Ammon's horn (tissue), 1 donor: Measurements from ENCODE around the gene TUBA1A.
"Not testable (repeated sequence)": the region's sequence is repeated elsewhere in the genome, so short reads cannot be mapped to it uniquely, and the experiment has no call there.

Experiments used
- DNase-seq: peaks from one replicate; pipeline ENCODE4 v3.0.0-alpha.2; 2016; ENCODE audit warnings: low spot score

TUBA1A gene

DNA sequence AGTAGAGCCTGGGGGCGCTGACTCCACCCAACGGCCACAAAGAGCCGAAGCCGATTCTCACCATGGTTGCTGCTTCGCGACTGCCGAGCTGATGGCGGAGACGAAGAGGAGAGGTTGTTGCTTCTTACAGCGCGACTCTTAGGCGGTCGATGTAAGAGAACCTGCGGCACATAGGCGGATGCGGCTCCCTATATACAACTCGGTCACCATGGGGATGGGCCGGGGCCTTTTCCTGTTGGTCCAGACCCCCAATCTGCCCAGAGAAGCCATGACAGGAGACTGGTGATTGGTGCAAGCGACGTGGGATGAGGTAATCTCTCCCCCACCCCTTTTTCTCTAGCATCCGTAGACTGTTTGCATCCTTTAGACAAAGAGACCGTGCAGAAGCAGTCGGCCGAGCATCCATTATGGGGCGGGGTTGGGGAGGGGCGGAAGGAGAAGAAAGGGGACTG lies at the start of gene TUBA1A:
TUBA1A (minus strand) TSS at position 165 of the 452 bp plus-strand sequence; CDS start at position 64, 101 bp downstream.
- DNase-seq: peak; percentile 100

DNA sequence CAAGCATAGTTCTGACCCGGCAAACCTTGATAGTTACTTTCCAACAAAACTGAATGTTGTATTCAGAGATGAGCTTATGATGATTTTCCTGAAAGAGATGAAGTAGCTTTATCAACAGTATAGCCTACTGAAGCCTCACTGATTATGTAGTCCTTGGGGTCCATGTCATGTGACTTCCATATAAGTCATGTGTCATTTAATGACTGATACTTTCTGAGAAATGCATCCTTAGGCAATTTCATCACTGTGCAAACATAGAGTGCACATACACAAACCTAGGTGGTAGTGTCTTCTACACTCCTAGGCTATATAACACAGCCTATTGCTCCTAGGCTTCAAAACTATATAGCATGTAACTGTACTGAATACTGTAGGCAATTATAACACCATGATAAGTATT lies 47.5 kb upstream of the TUBA1A start:
- DNase-seq: no peak

DNA sequence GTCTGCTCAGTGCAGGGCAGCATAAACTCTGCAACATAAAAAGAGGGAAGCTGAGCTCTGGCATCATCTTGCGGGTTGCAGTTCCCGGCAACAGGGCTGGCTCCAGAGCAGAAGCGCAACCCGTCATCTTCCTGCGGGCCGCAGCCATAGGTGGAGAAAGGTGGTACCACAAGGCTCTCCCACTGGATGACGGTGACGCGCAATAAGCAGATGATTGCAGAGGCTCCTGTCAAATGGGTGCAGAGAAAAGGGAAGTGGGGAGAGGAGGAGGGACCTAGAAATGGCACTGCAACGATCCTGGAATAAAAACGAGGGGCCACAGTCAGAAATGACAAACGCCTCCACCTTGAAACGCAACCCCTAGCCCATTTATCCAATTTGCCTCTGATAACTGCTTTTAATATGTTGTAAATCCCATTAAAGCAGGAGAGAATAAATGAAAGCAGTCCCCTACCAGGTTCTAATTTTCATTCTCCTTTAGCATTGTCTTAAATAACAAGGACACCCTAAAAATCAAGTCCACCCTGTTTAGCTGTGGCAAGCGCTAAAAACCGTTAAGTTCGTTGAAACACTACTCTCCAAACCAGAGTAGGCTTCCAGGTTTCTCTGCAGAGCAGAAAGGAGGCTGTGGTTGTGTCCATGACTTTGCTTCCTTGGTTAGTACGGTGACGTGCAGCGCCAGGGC lies 45.1 kb upstream of the TUBA1A start:
- peak; percentile 92 for DNase-seq

DNA sequence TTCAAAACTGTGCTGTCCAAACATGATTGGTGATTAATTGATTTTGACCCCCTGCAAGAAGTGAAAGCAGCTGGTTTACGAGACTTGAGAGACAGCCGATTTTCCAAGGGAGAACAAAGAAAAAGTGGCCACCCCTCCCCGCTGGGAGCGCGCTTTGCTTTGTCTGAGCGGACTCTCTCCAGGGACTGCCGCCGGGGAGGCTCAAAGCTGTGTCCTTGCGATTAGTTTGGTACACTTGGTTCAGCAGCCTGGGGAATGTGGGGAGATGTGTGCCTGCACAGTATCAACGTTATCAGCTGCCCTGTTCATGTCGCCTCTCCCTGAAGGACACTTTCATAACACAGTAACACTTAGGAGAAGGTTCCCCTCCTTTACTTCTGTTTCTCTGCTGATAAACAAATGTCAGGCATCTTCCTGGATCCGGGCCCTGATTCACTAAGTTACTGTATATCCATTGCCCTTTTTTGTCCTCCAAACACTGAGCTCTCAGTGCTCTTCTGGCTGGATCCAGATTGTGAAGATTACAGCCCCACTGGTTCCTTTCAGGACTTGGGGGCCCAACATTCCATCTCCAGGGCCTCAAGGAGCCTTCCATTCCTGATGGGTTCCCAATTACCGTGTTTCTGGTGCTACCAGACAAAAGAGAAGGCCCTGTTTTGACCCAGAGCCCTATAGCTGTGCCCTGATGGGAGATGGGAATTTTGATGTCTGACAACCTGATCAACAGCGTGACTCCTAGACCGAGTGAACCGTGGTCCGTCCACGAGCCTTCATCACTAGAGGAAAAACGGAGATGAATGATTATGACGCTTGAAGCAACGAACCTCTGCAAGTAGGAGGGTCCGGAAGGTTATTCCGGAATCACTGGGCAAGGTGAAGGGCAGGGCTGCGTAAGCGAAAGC lies 44.3 kb upstream of the TUBA1A start:
- DNase-seq: peak; percentile 88

DNA sequence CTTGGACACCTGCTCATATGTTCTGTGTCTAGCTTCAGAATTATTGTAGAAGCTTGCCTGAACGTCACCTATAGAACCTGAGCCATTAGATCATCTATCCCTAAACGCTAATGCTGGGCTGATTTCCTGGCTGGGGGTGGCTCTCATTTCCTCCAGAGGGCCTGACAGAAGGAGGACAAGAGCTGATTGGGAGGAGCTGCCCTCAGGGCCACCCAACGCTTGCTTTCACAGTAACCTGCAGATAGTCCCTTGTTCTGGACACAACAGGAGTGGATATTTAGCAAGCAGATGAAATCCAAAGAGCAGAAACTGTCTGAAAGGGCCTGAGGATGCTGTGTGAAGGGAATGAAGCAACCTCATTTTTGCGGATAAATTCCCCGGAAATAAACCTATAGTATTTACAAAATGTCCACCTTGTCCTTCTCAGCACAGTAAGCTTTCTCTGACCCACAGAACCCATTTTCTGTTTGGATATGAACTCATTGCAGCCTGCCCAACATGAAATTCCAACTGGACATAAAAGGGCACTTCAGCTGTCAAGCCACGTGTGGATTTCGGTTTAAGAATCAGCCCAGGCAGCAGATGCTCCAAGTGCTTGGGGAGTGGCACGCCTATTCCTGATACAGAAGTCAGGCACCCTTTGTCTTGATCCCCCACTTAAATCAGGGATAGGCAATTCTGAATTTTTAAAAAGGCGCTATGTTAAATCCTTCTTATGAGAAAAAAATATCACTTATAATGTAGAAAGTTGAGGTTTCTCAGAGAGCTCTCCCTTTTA lies 43.2 kb upstream of the TUBA1A start:
- peak; percentile 28 for DNase-seq

GRCh38 chr12:49230805-49231194 lies 41.9 kb upstream of the TUBA1A start:
- no peak for DNase-seq

DNA sequence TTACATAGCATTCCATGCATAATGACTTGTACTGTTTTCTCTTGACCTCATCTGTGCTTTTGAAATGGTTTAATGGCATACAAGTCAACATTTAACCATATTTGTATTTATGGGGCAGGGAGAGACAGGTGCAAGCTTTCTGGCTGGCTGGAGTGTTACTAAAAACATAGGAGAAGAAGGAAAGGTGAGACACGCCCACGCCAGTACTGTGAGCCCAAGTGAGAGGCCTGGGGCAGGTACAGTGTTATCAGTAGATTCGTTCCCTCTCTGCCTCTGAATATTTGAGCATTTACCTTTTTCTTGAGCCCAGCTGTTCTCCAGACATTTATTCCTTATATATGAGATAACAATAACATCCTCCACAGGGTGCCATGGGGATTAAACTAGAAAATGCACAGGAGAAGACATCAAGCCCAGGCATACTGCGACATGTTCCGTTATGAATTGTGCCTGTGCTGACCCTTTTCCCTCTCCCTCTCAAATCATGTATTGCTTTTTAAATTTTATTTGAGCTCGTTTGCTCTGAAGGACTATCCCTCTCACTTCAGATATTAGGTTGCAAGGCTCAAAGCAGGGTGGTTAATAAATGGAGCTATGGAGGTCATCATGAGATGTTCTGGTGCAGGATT lies 41.4 kb upstream of the TUBA1A start:
- DNase-seq: no peak

DNA sequence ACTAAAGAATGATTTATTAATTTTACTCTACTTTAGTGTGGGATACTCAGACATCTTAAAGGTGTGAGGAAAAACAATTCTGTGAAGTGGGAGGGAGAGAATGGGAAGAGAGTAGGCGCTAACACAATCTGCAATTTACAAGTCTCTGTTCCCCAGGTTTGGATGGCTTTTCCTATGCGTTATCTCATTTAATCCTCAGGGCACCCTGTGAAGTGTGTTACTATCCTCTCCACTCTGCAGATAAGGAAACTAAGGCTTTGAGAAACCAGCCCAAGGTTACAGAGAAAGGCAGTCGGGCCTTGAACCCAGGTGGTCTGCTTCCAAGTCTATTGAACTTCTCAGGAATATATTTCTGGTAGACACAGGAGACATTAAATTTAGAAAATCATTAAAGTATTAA lies 39.8 kb upstream of the TUBA1A start:
- DNase-seq: no peak

DNA sequence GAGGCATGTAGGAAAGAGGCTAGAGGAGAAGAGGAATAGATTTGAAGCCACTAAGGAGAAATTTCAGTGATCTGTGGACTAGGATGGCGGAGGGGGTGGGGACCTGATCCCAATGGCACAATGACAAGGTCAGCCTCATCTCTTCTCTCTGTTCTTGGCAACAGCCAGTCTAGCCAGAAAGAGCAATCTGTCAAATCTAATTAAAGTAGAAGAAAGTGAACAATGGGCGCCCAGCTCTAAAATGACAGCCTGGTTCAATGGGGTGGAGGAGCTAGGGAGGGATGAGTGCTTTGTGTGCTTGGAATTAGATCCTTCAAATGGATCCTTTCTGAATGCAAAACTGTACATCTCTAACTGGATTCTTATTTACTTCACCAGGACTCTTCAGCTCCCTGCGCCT lies 38.8 kb upstream of the TUBA1A start:
- DNase-seq: peak; percentile 16

GRCh38 chr12:49225576-49226166 lies 36.8 kb upstream of the TUBA1A start:
- DNase-seq: no peak

DNA sequence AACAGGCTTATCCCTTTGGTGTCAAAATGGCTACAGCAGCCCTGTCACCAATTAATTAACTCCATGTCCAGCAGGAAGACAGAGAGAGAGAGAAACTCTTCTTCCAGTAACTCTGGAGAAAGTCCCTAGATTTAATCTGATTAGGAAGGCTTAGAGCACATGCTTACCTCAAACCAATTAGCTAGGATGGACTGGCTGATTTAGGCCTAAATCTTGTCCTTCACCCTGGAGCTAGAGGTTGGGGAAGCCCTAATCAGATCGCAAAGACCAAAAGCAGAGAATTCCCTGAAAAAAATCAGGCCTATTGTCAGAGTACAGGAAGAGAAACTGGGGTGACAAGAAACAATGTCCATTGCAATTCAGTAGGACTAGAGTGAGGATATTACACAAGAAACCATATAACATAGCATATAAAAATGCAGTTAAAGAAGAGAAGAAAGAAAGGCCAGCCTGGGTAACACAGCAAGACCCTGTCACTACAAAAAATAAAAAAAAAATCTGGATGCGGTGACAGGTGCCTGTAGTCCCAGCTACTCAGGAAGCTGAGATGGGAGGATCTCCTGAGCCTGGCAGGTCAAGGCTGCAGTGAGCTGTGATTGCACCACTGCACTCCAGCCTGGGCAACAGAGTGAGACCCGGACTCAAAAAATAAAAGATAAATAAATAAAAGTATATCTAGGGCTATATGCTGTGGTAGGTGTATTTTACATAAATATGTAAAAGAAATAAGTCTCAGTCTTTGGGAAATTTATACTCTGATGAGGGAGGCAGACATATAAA lies 34.9 kb upstream of the TUBA1A start:
- DNase-seq: no peak

DNA sequence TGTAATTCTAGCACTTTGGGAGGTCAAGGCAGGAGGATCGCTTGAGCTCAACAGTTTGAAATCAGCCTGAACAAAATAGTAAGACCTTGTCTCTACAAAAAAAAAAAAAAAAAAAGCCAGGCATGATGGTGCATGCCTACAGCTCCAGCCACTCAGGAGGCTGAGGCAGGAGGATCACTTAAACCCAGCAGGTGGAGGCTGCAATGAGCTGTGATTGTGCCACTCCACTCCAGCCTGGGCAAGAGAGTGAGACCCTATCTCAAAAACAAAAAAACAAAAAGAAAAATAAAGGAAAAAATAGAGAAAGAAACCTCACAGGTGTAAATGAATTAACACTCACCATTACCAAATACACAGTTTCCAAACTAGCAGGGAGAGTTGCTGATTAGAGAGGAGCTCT lies 34.2 kb upstream of the TUBA1A start:
- DNase-seq: no peak

- no peak for DNase-seq
These were observed 32.1 kb upstream of the TUBA1A start for GRCh38 chr12:49220972-49221371.

GRCh38 chr12:49219417-49220026 lies 30.6 kb upstream of the TUBA1A start:
- no peak for DNase-seq

GRCh38 chr12:49212572-49212971 lies 23.7 kb upstream of the TUBA1A start:
- no peak for DNase-seq

DNA sequence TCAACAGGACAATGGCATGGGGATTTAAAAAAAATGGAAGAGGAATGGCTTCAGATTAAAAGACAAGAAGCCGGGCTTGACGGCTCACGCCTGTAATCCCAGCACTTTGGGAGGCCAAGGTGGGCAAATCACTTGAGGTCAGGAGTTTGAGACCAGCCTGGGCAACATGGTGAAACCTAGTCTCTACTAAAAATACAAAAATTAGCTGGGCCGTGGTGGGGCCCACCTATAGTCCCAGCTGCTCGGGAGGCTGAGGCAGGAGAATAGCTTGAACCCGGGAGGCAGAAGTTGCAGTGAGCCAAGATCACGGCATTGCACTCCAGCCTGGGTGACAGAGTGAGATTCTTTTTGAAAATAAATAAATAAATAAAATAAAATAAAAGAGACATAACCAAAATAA lies 21.8 kb upstream of the TUBA1A start:
- not testable (repeated sequence) for DNase-seq

DNA sequence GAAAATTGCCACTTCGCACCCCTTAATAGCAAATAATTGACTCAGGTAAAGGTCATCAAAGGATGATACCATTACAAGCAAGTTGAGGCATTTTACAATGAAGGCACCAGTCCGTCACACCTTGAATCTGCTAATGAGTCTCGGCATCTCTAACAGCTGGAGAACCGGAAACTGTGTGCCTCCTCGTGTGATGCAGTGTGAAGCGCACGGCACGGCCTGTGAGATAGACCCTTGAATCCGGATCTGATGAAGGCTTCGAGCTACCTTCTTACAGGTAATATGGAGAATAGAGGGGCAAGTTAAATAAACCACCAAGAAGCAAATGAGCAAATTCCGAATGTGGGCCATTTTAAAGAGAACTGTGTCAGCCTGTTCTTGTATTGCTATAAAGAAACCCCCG lies 19.8 kb upstream of the TUBA1A start:
- DNase-seq: no peak

DNA sequence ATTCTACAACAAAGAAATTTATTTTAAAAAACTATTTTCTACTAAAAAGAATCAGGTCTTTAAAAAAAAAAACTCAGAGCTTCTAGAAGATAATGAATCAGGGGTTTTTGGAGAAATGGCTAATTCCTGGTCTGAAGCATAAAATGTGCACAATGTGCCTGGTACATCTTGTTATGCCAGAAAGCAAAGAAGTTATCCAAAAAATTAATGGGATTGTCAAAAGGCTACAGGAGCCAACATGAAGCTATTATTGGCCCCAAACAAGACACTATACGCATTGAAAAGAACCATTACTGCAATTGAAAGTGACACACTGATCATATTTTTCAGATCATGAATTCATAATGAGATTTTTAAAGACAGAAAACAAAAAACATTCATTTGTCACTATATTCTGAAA lies 19.3 kb upstream of the TUBA1A start:
- DNase-seq: no peak

GRCh38 chr12:49206389-49206788 lies 17.5 kb upstream of the TUBA1A start:
- no peak for DNase-seq

GRCh38 chr12:49201595-49202295 lies 12.9 kb upstream of the TUBA1A start:
- no peak for DNase-seq
